ENCODE results near the gene FLOT1. TPM values are rescaled to one million over a fixed set of nuclear protein-coding genes. Genes with fewer than 3 reads are reported as not detected.

FLOT1 gene
- total and polyA plus RNA-seq, 9 of the 15 experiments (the other 6 are each of a cell fraction or from before 2014, with no cell fraction given): 11.7 to 149 (median 118) TPM

DNA sequence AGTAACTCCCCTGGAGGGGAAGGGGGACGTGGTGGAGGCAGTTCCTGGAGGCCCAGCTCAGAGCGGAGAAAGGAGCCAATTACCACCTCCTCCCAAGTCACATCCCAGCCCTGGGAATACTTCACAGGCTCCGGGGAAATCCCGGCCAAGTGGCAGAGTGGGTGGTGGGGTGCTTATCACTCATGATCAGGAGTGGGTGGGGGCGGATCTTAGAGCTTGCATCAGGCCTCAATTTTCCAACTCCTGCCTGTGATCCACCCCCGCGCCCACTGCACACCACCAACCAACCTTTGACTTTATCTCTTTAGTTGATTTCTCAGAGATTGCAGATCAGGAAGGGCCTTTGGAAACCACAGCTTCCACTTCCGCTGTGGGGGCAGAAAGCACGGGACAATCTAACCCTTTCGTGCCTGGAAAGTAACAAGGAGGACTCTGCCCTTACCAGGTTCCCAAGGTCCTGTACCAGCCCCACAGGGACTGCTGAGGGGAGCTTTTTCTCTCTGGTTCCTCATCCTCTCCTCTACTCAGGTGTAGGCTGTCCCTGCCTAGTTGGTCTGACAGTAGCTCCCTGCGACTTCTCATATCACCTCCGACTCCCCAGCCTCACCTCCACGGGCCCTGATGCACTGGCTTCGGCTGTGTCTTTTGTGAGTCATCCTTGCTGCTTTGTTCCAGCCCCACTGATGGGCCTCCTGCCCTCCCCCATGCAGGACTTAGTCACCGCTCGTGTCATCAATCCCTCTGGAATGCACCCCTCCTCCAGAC, 26.8 kb upstream of the FLOT1 start (continued):
- TF ChIP-seq HNRNPUL1 (IDR thresholded peaks at IDR 0.05; ENCODE audit: low read length) (no peak), RNF2 (IDR thresholded peaks at IDR 0.05) (peak; percentile 93), RBM25 (IDR thresholded peaks at IDR 0.05; ENCODE audit: low read depth, low read length, severe bottlenecking) (no peak), HDAC3 (IDR thresholded peaks at IDR 0.05; ENCODE audit: borderline replicate concordance, partially characterized antibody) (peak; percentile 83), POU5F1 (IDR thresholded peaks at IDR 0.05; ENCODE audit: borderline replicate concordance, low read depth, low read length, partially characterized antibody) (no peak), ZSCAN29 (IDR thresholded peaks at IDR 0.05) (no peak), CAMTA2 (CRISPR knock-in tag; conservative IDR thresholded peaks at IDR 0.05) (no peak), NR2F6 (CRISPR knock-in tag; IDR thresholded peaks at IDR 0.05) (no peak), SAFB2 (IDR thresholded peaks at IDR 0.05; ENCODE audit: borderline replicate concordance, low read depth, low read length, severe bottlenecking) (no peak), ZNF212 (CRISPR knock-in tag; IDR thresholded peaks at IDR 0.05) (no peak), BACH1 (tag; IDR thresholded peaks at IDR 0.05) (0 out of 2 replicates have a peak, but pooled peaks have one; percentile 52), TAF7 (tag; IDR thresholded peaks at IDR 0.05) (peak; percentile 67), CBFA2T2 (conservative IDR thresholded peaks at IDR 0.05) (peak; percentile 24), SP1 (CRISPR knock-in tag; IDR thresholded peaks at IDR 0.05) (no peak), DIDO1 (tag; IDR thresholded peaks at IDR 0.05; ENCODE audit: low read depth) (no peak; the same call in 1 of the 2 replicates), CBFB (CRISPR knock-in tag; IDR thresholded peaks at IDR 0.05) (no peak), NR4A1 (CRISPR knock-in tag; IDR thresholded peaks at IDR 0.05) (0 out of 2 replicates have a peak, but pooled peaks have one; percentile 89), NR4A1 (tag; IDR thresholded peaks at IDR 0.05) (no peak; the same call in 1 of the 2 replicates), RBM34 (IDR thresholded peaks at IDR 0.05; ENCODE audit: borderline replicate concordance, insufficient read depth, low read length) (no peak)
- TF ChIP-seq, protein P1, sequence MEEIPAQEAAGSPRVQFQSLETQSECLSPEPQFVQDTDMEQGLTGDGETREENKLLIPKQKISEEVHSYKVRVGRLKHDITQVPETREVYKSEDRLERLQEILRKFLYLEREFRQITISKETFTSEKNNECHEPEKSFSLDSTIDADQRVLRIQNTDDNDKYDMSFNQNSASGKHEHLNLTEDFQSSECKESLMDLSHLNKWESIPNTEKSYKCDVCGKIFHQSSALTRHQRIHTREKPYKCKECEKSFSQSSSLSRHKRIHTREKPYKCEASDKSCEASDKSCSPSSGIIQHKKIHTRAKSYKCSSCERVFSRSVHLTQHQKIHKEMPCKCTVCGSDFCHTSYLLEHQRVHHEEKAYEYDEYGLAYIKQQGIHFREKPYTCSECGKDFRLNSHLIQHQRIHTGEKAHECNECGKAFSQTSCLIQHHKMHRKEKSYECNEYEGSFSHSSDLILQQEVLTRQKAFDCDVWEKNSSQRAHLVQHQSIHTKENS (CRISPR knock-in tag; IDR thresholded peaks at IDR 0.05): no peak
- TF ChIP-seq, protein P2, sequence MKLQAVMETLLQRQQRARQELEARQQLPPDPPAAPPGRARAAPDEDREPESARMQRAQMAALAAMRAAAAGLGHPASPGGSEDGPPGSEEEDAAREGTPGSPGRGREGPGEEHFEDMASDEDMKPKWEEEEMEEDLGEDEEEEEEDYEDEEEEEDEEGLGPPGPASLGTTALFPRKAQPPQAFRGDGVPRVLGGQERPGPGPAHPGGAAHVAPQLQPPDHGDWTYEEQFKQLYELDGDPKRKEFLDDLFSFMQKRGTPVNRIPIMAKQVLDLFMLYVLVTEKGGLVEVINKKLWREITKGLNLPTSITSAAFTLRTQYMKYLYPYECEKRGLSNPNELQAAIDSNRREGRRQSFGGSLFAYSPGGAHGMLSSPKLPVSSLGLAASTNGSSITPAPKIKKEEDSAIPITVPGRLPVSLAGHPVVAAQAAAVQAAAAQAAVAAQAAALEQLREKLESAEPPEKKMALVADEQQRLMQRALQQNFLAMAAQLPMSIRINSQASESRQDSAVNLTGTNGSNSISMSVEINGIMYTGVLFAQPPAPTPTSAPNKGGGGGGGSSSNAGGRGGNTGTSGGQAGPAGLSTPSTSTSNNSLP (IDR thresholded peaks at IDR 0.05; ENCODE audit: borderline replicate concordance, low read depth, low read length): 0 out of 2 replicates have a peak, but pooled peaks have one; percentile 22
- TF ChIP-seq, protein P3, sequence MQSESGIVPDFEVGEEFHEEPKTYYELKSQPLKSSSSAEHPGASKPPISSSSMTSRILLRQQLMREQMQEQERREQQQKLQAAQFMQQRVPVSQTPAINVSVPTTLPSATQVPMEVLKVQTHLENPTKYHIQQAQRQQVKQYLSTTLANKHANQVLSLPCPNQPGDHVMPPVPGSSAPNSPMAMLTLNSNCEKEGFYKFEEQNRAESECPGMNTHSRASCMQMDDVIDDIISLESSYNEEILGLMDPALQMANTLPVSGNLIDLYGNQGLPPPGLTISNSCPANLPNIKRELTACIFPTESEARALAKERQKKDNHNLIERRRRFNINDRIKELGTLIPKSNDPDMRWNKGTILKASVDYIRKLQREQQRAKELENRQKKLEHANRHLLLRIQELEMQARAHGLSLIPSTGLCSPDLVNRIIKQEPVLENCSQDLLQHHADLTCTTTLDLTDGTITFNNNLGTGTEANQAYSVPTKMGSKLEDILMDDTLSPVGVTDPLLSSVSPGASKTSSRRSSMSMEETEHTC (IDR thresholded peaks at IDR 0.05): peak; percentile 99
- TF ChIP-seq, protein P4, sequence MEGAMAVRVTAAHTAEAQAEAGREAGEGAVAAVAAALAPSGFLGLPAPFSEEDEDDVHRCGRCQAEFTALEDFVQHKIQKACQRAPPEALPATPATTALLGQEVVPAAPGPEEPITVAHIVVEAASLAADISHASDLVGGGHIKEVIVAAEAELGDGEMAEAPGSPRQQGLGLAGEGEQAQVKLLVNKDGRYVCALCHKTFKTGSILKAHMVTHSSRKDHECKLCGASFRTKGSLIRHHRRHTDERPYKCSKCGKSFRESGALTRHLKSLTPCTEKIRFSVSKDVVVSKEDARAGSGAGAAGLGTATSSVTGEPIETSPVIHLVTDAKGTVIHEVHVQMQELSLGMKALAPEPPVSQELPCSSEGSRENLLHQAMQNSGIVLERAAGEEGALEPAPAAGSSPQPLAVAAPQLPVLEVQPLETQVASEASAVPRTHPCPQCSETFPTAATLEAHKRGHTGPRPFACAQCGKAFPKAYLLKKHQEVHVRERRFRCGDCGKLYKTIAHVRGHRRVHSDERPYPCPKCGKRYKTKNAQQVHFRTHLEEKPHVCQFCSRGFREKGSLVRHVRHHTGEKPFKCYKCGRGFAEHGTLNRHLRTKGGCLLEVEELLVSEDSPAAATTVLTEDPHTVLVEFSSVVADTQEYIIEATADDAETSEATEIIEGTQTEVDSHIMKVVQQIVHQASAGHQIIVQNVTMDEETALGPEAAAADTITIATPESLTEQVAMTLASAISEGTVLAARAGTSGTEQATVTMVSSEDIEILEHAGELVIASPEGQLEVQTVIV (CRISPR knock-in tag; IDR thresholded peaks at IDR 0.05; ENCODE audit: borderline replicate concordance): 0 out of 2 replicates have a peak, but pooled peaks have one; percentile 36
